ENCODE measurements around the gene TRAF5. TPM values are rescaled to one million over a fixed set of nuclear protein-coding genes. Genes with fewer than 3 reads are reported as not detected.

TRAF5 gene
- total RNA-seq, 1 experiment from 2014 or later: 8.1 TPM

GRCh38 chr1:211355873-211356272, 29.2 kb downstream of the TRAF5 start:
- no peaks in the 10 kb centered on the region for H3K79me2 ChIP-seq (ENCODE audit: low read depth)
- H4K20me1 ChIP-seq (ENCODE audit: insufficient read depth): no peaks in the 10 kb centered on the region
- no peaks in the 10 kb centered on the region for H3F3A ChIP-seq (ENCODE audit: insufficient read depth, low read depth)
- POLR2A ChIA-PET (ENCODE audit: unreplicated experiment): no interaction called here
- no peak overlapping the region for H3K27ac ChIP-seq
- no peak overlapping the region for H3K4me2 ChIP-seq
- H3K36me3 ChIP-seq (ENCODE audit: low read depth): no peaks in the 10 kb centered on the region
- no peaks in the 10 kb centered on the region for H3K4me1 ChIP-seq (replicated peaks; ENCODE audit: insufficient read depth)
- H3K27me3 ChIP-seq (ENCODE audit: insufficient read depth, low read depth): no peaks in the 10 kb centered on the region
- H3K4me3 ChIP-seq: no peak overlapping the region
- CTCF ChIA-PET: no interaction called here
- no peaks in the 10 kb centered on the region for H3K9me2 ChIP-seq (ENCODE audit: insufficient read depth)
- DNase-seq: no peak
- peaks cover 3% of the 10 kb centered on the region; the same call in 1 of the 2 replicates for H3K9me3 ChIP-seq (ENCODE audit: insufficient read depth, low read depth)
- H2AFZ ChIP-seq: no peak overlapping the region
- TF ChIP-seq EZH2 (IDR thresholded peaks at IDR 0.05; ENCODE audit: low read depth): no peak
- TF ChIP-seq CTCF (conservative IDR thresholded peaks at IDR 0.05): no peak
- BruUV-seq (replicated peaks): no TSS peak
- intact Hi-C loops (cut with micrococcal nuclease; ENCODE audit: unreplicated experiment): no loop called here

- TF ChIP-seq CTCF (conservative IDR thresholded peaks at IDR 0.05) (no peak), EZH2 (IDR thresholded peaks at IDR 0.05; ENCODE audit: low read depth) (no peak)
- H3K9me2 ChIP-seq (ENCODE audit: insufficient read depth): no peaks in the 10 kb centered on the region
- no peak overlapping the region for H3K4me3 ChIP-seq
- no peak overlapping the region for H3K27ac ChIP-seq
- no peaks in the 10 kb centered on the region for H3K27me3 ChIP-seq (ENCODE audit: insufficient read depth, low read depth)
- no peak overlapping the region for H2AFZ ChIP-seq
- H3K9me3 ChIP-seq (ENCODE audit: insufficient read depth, low read depth): no peaks in the 10 kb centered on the region; the same call in 1 of the 2 replicates
- no peaks in the 10 kb centered on the region for H3K36me3 ChIP-seq (ENCODE audit: low read depth)
- no peak for DNase-seq
- no peaks in the 10 kb centered on the region for H3K4me1 ChIP-seq (replicated peaks; ENCODE audit: insufficient read depth)
- no peaks in the 10 kb centered on the region for H3K79me2 ChIP-seq (ENCODE audit: low read depth)
- ChIA-PET POLR2A (ENCODE audit: unreplicated experiment) (no interaction called here), CTCF (no interaction called here)
- intact Hi-C loops (cut with micrococcal nuclease; ENCODE audit: unreplicated experiment): no loop called here
- BruUV-seq (replicated peaks): no TSS peak
- no peak overlapping the region for H3K4me2 ChIP-seq
- H3F3A ChIP-seq (ENCODE audit: insufficient read depth, low read depth): no peaks in the 10 kb centered on the region
- H4K20me1 ChIP-seq (ENCODE audit: insufficient read depth): no peaks in the 10 kb centered on the region
Observed at GRCh38 chr1:211356723-211357407, 30.2 kb downstream of the TRAF5 start.

GRCh38 chr1:211358685-211359084, 32.1 kb downstream of the TRAF5 start:
- H4K20me1 ChIP-seq (ENCODE audit: insufficient read depth): no peaks in the 10 kb centered on the region
- no peak for TF ChIP-seq EZH2 (IDR thresholded peaks at IDR 0.05; ENCODE audit: low read depth)
- no peak for TF ChIP-seq CTCF (conservative IDR thresholded peaks at IDR 0.05)

More at GRCh38 chr1:211358685-211359084, 32.1 kb downstream of the TRAF5 start:
- no peaks in the 10 kb centered on the region for H3K4me1 ChIP-seq (replicated peaks; ENCODE audit: insufficient read depth)
- no peaks in the 10 kb centered on the region for H3K36me3 ChIP-seq (ENCODE audit: low read depth)
- H3K9me2 ChIP-seq (ENCODE audit: insufficient read depth): no peaks in the 10 kb centered on the region; the same call in 1 of the 2 replicates
- H3K27me3 ChIP-seq (ENCODE audit: insufficient read depth, low read depth): no peaks in the 10 kb centered on the region
- no peak overlapping the region for H3K4me2 ChIP-seq
- H3K79me2 ChIP-seq (ENCODE audit: low read depth): no peaks in the 10 kb centered on the region
- intact Hi-C loops (cut with micrococcal nuclease; ENCODE audit: unreplicated experiment): no loop called here
- BruUV-seq (replicated peaks): no TSS peak
- POLR2A ChIA-PET (ENCODE audit: unreplicated experiment): no interaction called here
- H3K9me3 ChIP-seq (ENCODE audit: insufficient read depth, low read depth): no peaks in the 10 kb centered on the region; the same call in 1 of the 2 replicates
- no peaks in the 10 kb centered on the region for H3F3A ChIP-seq (ENCODE audit: insufficient read depth, low read depth)
- DNase-seq: no peak
- CTCF ChIA-PET: interaction anchor here (0.6 kb wide), 2 partner anchors 155 to 1513 kb away, joined by 3 to 8 read pairs; no protein-coding TSS in a partner anchor
- H3K27ac ChIP-seq: no peak overlapping the region
- H3K4me3 ChIP-seq: no peak overlapping the region
- no peak overlapping the region for H2AFZ ChIP-seq
